ENCODE measurements around the gene FOXF1. TPM values are rescaled to one million over a fixed set of nuclear protein-coding genes. Genes with fewer than 3 reads are reported as not detected.

Gene FOXF1
- total RNA-seq: 10 to 100 TPM in 1 of 3 donors, 1 to 10 TPM in 2; 6.9 to 85.8 (median 9.9) TPM
- long read RNA-seq, donor 1, transcript FOXF1-201 (2 exons, 3,516 nt): major isoform, 370 of 380 reads
- long read RNA-seq, donor 1, partial matches to known transcripts: 0 of 380 reads
- long read RNA-seq, donor 1, other reads (novel, unspliced or antisense): 10 of 380 reads
- long read RNA-seq, donor 2, partial matches to known transcripts: 0 of 2 reads
- long read RNA-seq, donor 2, other reads (novel, unspliced or antisense): 1 of 2 reads

DNA sequence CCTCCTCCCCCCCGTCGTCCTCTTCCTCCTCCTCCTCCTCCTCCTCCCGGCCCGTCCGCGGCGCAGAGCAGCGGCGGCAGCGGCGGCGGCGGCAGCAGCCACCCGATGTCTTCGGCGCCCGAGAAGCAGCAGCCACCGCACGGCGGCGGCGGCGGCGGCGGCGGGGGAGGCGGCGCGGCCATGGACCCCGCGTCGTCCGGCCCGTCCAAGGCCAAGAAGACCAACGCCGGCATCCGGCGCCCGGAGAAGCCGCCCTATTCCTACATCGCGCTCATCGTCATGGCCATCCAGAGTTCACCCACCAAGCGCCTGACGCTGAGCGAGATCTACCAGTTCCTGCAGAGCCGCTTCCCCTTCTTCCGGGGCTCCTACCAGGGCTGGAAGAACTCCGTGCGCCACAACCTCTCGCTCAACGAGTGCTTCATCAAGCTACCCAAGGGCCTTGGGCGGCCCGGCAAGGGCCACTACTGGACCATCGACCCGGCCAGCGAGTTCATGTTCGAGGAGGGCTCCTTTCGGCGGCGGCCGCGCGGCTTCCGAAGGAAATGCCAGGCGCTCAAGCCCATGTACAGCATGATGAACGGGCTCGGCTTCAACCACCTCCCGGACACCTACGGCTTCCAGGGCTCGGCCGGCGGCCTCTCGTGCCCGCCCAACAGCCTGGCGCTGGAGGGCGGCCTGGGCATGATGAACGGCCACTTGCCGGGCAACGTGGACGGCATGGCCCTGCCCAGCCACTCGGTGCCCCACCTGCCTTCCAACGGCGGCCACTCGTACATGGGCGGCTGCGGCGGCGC, at the start of gene FOXF1:
FOXF1 (plus strand) TSS at position 63 of the 797 bp plus-strand sequence; CDS start at position 106, 43 bp downstream.
- TF ChIP-seq, protein P1, sequence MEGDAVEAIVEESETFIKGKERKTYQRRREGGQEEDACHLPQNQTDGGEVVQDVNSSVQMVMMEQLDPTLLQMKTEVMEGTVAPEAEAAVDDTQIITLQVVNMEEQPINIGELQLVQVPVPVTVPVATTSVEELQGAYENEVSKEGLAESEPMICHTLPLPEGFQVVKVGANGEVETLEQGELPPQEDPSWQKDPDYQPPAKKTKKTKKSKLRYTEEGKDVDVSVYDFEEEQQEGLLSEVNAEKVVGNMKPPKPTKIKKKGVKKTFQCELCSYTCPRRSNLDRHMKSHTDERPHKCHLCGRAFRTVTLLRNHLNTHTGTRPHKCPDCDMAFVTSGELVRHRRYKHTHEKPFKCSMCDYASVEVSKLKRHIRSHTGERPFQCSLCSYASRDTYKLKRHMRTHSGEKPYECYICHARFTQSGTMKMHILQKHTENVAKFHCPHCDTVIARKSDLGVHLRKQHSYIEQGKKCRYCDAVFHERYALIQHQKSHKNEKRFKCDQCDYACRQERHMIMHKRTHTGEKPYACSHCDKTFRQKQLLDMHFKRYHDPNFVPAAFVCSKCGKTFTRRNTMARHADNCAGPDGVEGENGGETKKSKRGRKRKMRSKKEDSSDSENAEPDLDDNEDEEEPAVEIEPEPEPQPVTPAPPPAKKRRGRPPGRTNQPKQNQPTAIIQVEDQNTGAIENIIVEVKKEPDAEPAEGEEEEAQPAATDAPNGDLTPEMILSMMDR (IDR thresholded peaks at IDR 0.05): no peak
- intact Hi-C loops (cut with DNase I, micrococcal nuclease): loop anchor here in 1 of 2 donors (10.0 kb wide), 2 partner anchors 436 to 686 kb away; no protein-coding TSS in a partner anchor
- no peaks in the 10 kb centered on the region for H3K9me3 ChIP-seq
- H3K36me3 ChIP-seq (ENCODE audit: low read depth): no peaks in the 10 kb centered on the region
- H3K4me3 ChIP-seq: peak within 1 kb of the TSS; percentile 36
- peaks cover 7% of the 10 kb centered on the region for H3K4me1 ChIP-seq (ENCODE audit: low read depth)
- DNase-seq: no peak
- ATAC-seq: peak; percentile 54

DNA sequence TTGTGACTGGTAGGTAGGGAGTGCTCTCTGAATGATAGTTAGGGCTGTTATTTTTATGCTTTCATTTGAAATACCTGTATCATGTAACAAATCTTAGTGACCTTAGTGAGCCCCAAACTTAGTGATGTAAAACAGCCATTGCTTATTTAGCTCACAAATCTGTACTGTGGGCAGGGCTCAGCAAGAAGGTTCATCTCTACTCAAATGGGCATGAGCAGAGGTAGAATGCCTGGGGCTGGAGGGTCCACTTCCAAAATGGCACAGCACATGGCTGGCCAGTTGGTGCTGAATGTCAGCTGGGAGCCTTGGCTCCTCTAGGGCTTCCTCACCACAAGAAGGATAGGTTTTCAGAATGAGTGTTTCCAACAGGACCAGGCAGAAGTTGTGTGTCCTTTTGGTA, 49.3 kb upstream of the FOXF1 start:
- no peak for ATAC-seq
- DNase-seq: no peak
- Histone ChIP-seq H3K4me1 (ENCODE audit: low read depth) (no peaks in the 10 kb centered on the region), H3K4me3 (no peak overlapping the region), H3K9me3 (no peaks in the 10 kb centered on the region), H3K36me3 (ENCODE audit: low read depth) (no peaks in the 10 kb centered on the region)
- TF ChIP-seq, protein P1 (IDR thresholded peaks at IDR 0.05): no peak
- intact Hi-C loops (cut with DNase I, micrococcal nuclease): no loop called here

DNA sequence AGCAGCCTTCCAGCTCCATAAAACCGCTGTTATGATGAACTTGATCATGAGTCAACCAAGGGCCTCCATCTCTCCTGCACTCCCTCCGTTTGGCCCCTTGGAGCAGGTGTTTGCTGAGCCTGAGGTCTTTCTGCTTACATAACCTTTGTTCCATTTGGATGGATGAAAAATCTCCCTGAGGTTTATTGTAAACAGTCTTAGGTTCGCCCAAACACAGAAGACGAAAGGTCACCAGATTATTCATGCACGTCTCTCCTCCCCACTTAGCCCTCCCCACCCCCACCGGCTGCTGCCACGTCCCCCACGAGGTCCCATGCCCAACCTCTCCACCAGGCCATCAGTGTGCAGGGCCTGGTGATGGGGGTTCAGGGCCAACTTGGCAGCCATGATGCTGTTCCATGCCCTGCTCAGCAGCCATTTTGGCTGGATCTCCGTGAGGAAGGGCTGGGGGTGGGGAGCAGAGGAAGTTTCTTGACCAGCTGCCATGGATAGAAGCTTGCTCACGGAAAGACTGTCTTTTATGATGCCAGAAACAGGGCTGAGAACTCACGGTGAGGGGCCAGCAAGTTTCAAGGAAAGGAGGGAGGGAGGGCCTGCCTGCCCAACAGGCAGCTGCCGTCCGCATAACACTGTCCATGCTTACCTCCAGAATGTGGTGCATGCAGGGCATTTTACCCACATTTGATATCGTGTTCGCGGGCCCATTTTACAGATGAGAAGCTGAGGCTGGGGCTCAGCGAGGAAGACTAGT, 47.8 kb upstream of the FOXF1 start:
- ATAC-seq (peak; percentile 37), DNase-seq (peak in 2 of 3 donors; percentile 28 to 57)
- intact Hi-C loops (cut with DNase I, micrococcal nuclease): no loop called here
- no peaks in the 10 kb centered on the region for H3K9me3 ChIP-seq
- H3K4me1 ChIP-seq (ENCODE audit: low read depth): no peaks in the 10 kb centered on the region
- TF ChIP-seq, protein P1 (IDR thresholded peaks at IDR 0.05): no peak
- no peaks in the 10 kb centered on the region for H3K36me3 ChIP-seq (ENCODE audit: low read depth)
- H3K4me3 ChIP-seq: no peak overlapping the region

DNA sequence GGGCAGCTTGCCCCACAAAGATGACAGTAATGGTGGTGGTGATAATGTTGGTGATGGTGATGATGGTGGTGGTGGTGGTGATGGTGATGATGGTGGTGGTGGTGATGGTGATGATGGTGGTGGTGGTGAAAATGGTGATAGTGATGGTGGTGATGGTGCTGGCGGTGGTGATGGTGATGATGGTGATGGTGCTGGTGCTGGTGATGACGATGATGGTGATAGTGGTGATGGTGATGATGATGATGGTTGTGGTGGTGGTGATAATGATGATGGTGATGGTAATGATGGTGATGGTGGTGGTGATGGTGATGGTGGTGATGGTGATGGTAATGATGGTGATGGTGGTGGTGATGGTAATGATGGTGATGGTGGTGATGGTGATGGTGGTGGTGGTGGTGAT, 46.3 kb upstream of the FOXF1 start:
- H3K4me1 ChIP-seq (ENCODE audit: low read depth): no peaks in the 10 kb centered on the region
- H3K9me3 ChIP-seq: no peaks in the 10 kb centered on the region
- DNase-seq (no peak), ATAC-seq (no peak)
- H3K36me3 ChIP-seq (ENCODE audit: low read depth): no peaks in the 10 kb centered on the region
- TF ChIP-seq, protein P1 (IDR thresholded peaks at IDR 0.05): no peak
- no peak overlapping the region for H3K4me3 ChIP-seq
- intact Hi-C loops (cut with DNase I, micrococcal nuclease): no loop called here

DNA sequence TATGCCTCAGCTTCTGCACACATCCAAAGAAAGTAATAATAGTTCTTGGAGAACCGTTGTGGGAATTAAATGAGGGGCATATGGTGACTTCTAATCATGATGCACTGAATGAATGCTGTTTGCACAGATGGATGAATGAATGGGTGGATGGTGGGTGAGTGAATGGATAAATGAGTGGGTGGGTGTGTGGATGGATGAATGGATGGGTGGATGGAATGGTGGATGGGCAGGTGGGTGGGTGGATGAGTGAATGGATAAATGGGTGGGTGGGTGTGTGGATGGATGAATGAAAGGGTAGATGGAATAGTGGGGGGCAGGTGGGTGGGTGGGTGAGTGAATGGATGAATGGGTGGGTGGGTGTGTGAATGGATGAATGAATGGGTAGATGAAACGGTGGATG, 44.9 kb upstream of the FOXF1 start:
- H3K4me3 ChIP-seq: no peak overlapping the region
- TF ChIP-seq, protein P1 (IDR thresholded peaks at IDR 0.05): no peak
- H3K4me1 ChIP-seq (ENCODE audit: low read depth): no peaks in the 10 kb centered on the region
- ATAC-seq (no peak), DNase-seq (no peak)
- intact Hi-C loops (cut with DNase I, micrococcal nuclease): no loop called here
- H3K36me3 ChIP-seq (ENCODE audit: low read depth): no peaks in the 10 kb centered on the region
- no peaks in the 10 kb centered on the region for H3K9me3 ChIP-seq
